Stimulated activated CD8-positive, alpha-beta memory T cell treated with anti-CD3 and anti-CD28 coated beads, Interleukin-12 subunit alpha, Interleukin-12 subunit beta, amount 100 ng/mL, for 1 hour (primary cell): ENCODE data around the gene ZNF804B.

Experiments
- DNase-seq: peaks from one replicate; pipeline ENCODE4 v3.0.0-alpha.2; 2020; ENCODE audit warnings: low read depth

ZNF804B gene

GRCh38 chr7:88759230-88760135 lies at the start of gene ZNF804B:
Gene ZNF804B, plus strand, starts transcription at chr7:88759700. Its CDS starts 277 bp downstream, at chr7:88759977.
- DNase-seq = no peak

GRCh38 chr7:88735920-88736319 lies 23.6 kb upstream of the ZNF804B start:
- no peak for DNase-seq

- DNase-seq = no peak
Measured at GRCh38 chr7:88737632-88738031, 21.9 kb upstream of the ZNF804B start.

- no peak for DNase-seq
Measured at GRCh38 chr7:88746126-88746525, 13.4 kb upstream of the ZNF804B start.

GRCh38 chr7:88756802-88757201 lies 2.7 kb upstream of the ZNF804B start:
- DNase-seq = no peak

- no peak for DNase-seq
Measured at GRCh38 chr7:88757371-88757770, 2.1 kb upstream of the ZNF804B start.

GRCh38 chr7:88758381-88759229 lies 895 bp upstream of the ZNF804B start:
- DNase-seq = no peak

- DNase-seq = no peak
Measured at GRCh38 chr7:88760136-88760515, 626 bp downstream of the ZNF804B start.

- no peak for DNase-seq
Measured at GRCh38 chr7:88761779-88762178, 2.3 kb downstream of the ZNF804B start.

- no peak for DNase-seq
Measured at GRCh38 chr7:88771417-88771816, 11.9 kb downstream of the ZNF804B start.

GRCh38 chr7:88772776-88773175 lies 13.3 kb downstream of the ZNF804B start:
- DNase-seq = no peak

GRCh38 chr7:88775838-88776237 lies 16.3 kb downstream of the ZNF804B start:
- DNase-seq = no peak

GRCh38 chr7:88787777-88788176 lies 28.3 kb downstream of the ZNF804B start:
- DNase-seq = no peak

- DNase-seq = no peak
Measured at GRCh38 chr7:88789480-88790064, 30.1 kb downstream of the ZNF804B start.

GRCh38 chr7:88791891-88792290 lies 32.4 kb downstream of the ZNF804B start:
- DNase-seq = no peak

GRCh38 chr7:88792361-88792760 lies 32.9 kb downstream of the ZNF804B start:
- no peak for DNase-seq

GRCh38 chr7:88795553-88795952 lies 36.1 kb downstream of the ZNF804B start, which contains the start of gene TEX47:
Gene TEX47, minus strand, starts transcription at chr7:88795737. Its CDS starts 795 bp downstream, at chr7:88794942.
- DNase-seq = no peak

- no peak for DNase-seq
Measured at GRCh38 chr7:88801046-88801445, 41.5 kb downstream of the ZNF804B start.

GRCh38 chr7:88806280-88807037 lies 47.0 kb downstream of the ZNF804B start:
- DNase-seq = no peak

GRCh38 chr7:88818552-88818951 lies 59.1 kb downstream of the ZNF804B start:
- no peak for DNase-seq

- DNase-seq = no peak
Measured at GRCh38 chr7:88826222-88826621, 66.7 kb downstream of the ZNF804B start.
